NCI-H1092 treated with DMSO at 0.1 percent for 48 hours (cell line): ENCODE results near the gene PXDN.
A peak's percentile ranks its signal among the peaks of the same experiment; 100 is the strongest.

Source experiments
- DNase-seq: peaks from one replicate; lab custom pipeline; 2025; lab: John Stamatoyannopoulos, UW

PXDN gene

GRCh38 chr2:1723397-1724042 is 20.8 kb downstream of the PXDN start:
- DNase-seq, result no peak

- DNase-seq, result no peak
These were observed 21.6 kb downstream of the PXDN start for GRCh38 chr2:1722692-1723091.

GRCh38 chr2:1721706-1722646 is 22.3 kb downstream of the PXDN start:
- DNase-seq, result no peak

- DNase-seq, result no peak
These were observed 25.7 kb downstream of the PXDN start for GRCh38 chr2:1718339-1719220.

- DNase-seq, result no peak
These were observed 27.2 kb downstream of the PXDN start for GRCh38 chr2:1717113-1717512.

- no peak for DNase-seq
These were observed 27.9 kb downstream of the PXDN start for GRCh38 chr2:1716441-1716840.

- peak; percentile 43 for DNase-seq
These were observed 28.4 kb downstream of the PXDN start for GRCh38 chr2:1716014-1716305.

- DNase-seq, result no peak
These were observed 28.9 kb downstream of the PXDN start for GRCh38 chr2:1715184-1716013.

GRCh38 chr2:1714291-1715064 is 29.8 kb downstream of the PXDN start:
- DNase-seq, result no peak

- DNase-seq, result no peak
These were observed 30.5 kb downstream of the PXDN start for GRCh38 chr2:1713839-1714236.

GRCh38 chr2:1713142-1713838 is 31.0 kb downstream of the PXDN start:
- DNase-seq, result no peak

- no peak for DNase-seq
These were observed 34.3 kb downstream of the PXDN start for GRCh38 chr2:1709946-1710560.

- no peak for DNase-seq
These were observed 35.0 kb downstream of the PXDN start for GRCh38 chr2:1709335-1709605.

GRCh38 chr2:1708476-1709334 is 35.6 kb downstream of the PXDN start:
- peak; percentile 37 for DNase-seq

- DNase-seq, result peak; percentile 62
These were observed 36.4 kb downstream of the PXDN start for GRCh38 chr2:1707771-1708418.

GRCh38 chr2:1706089-1706841 is 38.0 kb downstream of the PXDN start:
- DNase-seq, result peak; percentile 12

- DNase-seq, result no peak
These were observed 38.7 kb downstream of the PXDN start for GRCh38 chr2:1705557-1706076.
